ENCODE data around the gene NOSIP. TPM values are rescaled to one million over a fixed set of nuclear protein-coding genes. Genes with fewer than 3 reads are reported as not detected.

Gene NOSIP
- total and polyA plus RNA-seq, 10 of the 15 experiments (the other 5 are each of a cell fraction or from before 2014, with no cell fraction given), result 7.2 to 85.5 (median 48.4) TPM

DNA sequence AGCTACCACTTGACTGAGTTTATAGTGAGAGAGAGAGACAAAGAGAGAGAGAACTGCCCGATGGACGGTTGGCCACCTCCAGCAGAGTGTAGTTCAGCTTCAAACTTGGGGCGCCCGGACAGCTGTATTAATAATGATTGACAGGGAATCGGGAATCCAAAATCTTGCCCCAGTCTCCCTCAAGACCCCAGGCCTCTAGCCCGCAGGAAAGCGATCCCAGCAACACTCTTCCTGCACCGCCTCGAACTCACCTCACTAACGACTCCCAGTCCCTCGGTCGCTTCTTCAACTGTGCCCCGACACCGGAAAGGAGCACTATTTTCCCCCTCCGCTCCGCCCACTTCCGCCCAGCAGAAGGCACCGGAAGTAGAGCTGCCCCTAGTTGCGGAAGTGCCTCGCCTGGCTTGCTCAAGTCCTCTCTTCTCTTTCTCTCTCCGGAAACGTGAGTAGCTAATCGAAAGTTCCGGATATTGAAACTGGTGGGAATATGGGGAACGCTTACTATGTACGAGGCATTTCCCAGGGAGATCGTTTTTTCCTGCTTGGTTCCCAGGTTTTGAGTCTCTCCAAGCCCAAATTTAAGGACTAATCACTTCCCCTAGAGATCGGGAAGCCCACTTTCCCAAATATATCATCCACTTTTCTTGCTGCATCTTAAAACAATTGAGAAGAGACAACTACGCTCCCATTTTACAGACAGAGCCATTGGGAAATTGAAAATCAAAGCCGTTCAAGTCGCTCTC is at the start of gene NOSIP (continued):
- TF ChIP-seq, protein P1, sequence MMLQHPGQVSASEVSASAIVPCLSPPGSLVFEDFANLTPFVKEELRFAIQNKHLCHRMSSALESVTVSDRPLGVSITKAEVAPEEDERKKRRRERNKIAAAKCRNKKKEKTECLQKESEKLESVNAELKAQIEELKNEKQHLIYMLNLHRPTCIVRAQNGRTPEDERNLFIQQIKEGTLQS (IDR thresholded peaks at IDR 0.05; ENCODE audit: borderline replicate concordance, extremely low read depth, low read depth, low read length), result no peak
- peak; percentile 85 for TF ChIP-seq CREM (IDR thresholded peaks at IDR 0.05; ENCODE audit: low read depth)
- TF ChIP-seq HDAC2 (IDR thresholded peaks at IDR 0.05), result no peak
- peak; percentile 98 for TF ChIP-seq PML (IDR thresholded peaks at IDR 0.05; ENCODE audit: low read length)
- peak; percentile 75 for TF ChIP-seq ATF7 (IDR thresholded peaks at IDR 0.05; ENCODE audit: low read depth)
- TF ChIP-seq MYC (IDR thresholded peaks at IDR 0.05; ENCODE audit: insufficient read depth, insufficient read length, insufficient replicate concordance, low read length, severe bottlenecking), result no peak
- TF ChIP-seq, protein P2, sequence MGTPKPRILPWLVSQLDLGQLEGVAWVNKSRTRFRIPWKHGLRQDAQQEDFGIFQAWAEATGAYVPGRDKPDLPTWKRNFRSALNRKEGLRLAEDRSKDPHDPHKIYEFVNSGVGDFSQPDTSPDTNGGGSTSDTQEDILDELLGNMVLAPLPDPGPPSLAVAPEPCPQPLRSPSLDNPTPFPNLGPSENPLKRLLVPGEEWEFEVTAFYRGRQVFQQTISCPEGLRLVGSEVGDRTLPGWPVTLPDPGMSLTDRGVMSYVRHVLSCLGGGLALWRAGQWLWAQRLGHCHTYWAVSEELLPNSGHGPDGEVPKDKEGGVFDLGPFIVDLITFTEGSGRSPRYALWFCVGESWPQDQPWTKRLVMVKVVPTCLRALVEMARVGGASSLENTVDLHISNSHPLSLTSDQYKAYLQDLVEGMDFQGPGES (IDR thresholded peaks at IDR 0.05), result peak; percentile 69; the same call in 1 of the 2 replicates
- TF ChIP-seq KAT2A (conservative IDR thresholded peaks at IDR 0.05; ENCODE audit: control insufficient read depth, low read depth, low read length), result no peak
- TF ChIP-seq YBX1 (IDR thresholded peaks at IDR 0.05), result no peak
- TF ChIP-seq, protein P3, sequence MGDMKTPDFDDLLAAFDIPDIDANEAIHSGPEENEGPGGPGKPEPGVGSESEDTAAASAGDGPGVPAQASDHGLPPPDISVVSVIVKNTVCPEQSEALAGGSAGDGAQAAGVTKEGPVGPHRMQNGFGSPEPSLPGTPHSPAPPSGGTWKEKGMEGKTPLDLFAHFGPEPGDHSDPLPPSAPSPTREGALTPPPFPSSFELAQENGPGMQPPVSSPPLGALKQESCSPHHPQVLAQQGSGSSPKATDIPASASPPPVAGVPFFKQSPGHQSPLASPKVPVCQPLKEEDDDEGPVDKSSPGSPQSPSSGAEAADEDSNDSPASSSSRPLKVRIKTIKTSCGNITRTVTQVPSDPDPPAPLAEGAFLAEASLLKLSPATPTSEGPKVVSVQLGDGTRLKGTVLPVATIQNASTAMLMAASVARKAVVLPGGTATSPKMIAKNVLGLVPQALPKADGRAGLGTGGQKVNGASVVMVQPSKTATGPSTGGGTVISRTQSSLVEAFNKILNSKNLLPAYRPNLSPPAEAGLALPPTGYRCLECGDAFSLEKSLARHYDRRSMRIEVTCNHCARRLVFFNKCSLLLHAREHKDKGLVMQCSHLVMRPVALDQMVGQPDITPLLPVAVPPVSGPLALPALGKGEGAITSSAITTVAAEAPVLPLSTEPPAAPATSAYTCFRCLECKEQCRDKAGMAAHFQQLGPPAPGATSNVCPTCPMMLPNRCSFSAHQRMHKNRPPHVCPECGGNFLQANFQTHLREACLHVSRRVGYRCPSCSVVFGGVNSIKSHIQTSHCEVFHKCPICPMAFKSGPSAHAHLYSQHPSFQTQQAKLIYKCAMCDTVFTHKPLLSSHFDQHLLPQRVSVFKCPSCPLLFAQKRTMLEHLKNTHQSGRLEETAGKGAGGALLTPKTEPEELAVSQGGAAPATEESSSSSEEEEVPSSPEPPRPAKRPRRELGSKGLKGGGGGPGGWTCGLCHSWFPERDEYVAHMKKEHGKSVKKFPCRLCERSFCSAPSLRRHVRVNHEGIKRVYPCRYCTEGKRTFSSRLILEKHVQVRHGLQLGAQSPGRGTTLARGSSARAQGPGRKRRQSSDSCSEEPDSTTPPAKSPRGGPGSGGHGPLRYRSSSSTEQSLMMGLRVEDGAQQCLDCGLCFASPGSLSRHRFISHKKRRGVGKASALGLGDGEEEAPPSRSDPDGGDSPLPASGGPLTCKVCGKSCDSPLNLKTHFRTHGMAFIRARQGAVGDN (IDR thresholded peaks at IDR 0.05), result peak; percentile 64
- TF ChIP-seq NR2F1 (conservative IDR thresholded peaks at IDR 0.05), result no peak
- TF ChIP-seq, protein P4, sequence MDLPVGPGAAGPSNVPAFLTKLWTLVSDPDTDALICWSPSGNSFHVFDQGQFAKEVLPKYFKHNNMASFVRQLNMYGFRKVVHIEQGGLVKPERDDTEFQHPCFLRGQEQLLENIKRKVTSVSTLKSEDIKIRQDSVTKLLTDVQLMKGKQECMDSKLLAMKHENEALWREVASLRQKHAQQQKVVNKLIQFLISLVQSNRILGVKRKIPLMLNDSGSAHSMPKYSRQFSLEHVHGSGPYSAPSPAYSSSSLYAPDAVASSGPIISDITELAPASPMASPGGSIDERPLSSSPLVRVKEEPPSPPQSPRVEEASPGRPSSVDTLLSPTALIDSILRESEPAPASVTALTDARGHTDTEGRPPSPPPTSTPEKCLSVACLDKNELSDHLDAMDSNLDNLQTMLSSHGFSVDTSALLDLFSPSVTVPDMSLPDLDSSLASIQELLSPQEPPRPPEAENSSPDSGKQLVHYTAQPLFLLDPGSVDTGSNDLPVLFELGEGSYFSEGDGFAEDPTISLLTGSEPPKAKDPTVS (IDR thresholded peaks at IDR 0.05; ENCODE audit: low read depth, low read length), result peak; percentile 66; the same call in 1 of the 2 replicates
- TF ChIP-seq, protein P5, sequence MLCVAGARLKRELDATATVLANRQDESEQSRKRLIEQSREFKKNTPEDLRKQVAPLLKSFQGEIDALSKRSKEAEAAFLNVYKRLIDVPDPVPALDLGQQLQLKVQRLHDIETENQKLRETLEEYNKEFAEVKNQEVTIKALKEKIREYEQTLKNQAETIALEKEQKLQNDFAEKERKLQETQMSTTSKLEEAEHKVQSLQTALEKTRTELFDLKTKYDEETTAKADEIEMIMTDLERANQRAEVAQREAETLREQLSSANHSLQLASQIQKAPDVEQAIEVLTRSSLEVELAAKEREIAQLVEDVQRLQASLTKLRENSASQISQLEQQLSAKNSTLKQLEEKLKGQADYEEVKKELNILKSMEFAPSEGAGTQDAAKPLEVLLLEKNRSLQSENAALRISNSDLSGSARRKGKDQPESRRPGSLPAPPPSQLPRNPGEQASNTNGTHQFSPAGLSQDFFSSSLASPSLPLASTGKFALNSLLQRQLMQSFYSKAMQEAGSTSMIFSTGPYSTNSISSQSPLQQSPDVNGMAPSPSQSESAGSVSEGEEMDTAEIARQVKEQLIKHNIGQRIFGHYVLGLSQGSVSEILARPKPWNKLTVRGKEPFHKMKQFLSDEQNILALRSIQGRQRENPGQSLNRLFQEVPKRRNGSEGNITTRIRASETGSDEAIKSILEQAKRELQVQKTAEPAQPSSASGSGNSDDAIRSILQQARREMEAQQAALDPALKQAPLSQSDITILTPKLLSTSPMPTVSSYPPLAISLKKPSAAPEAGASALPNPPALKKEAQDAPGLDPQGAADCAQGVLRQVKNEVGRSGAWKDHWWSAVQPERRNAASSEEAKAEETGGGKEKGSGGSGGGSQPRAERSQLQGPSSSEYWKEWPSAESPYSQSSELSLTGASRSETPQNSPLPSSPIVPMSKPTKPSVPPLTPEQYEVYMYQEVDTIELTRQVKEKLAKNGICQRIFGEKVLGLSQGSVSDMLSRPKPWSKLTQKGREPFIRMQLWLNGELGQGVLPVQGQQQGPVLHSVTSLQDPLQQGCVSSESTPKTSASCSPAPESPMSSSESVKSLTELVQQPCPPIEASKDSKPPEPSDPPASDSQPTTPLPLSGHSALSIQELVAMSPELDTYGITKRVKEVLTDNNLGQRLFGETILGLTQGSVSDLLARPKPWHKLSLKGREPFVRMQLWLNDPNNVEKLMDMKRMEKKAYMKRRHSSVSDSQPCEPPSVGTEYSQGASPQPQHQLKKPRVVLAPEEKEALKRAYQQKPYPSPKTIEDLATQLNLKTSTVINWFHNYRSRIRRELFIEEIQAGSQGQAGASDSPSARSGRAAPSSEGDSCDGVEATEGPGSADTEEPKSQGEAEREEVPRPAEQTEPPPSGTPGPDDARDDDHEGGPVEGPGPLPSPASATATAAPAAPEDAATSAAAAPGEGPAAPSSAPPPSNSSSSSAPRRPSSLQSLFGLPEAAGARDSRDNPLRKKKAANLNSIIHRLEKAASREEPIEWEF (IDR thresholded peaks at IDR 0.05; ENCODE audit: insufficient replicate concordance, low read depth, low read length), result no peak
- peak; percentile 67 for TF ChIP-seq MXI1 (IDR thresholded peaks at IDR 0.05; ENCODE audit: low read depth, low read length)

Data from GM12878 (cell line).